Esophagus muscularis mucosa (tissue), 4 donors: ENCODE measurements around the gene BTNL3.

Experiments used
- EP300 ChIP-seq: sonication (generic); formaldehyde crosslinking; IDR thresholded peaks from one replicate; pipeline ENCODE4 v1.6.1; 2017; ENCODE audit warnings: antibody characterized with exemption
- POLR2A ChIP-seq: fragments of 450-650 bp; IDR thresholded peaks from one replicate; pipeline ENCODE4 v1.6.1; 2017; ENCODE audit warnings: antibody characterized with exemption, moderate library complexity, mild to moderate bottlenecking, low read depth
- POLR2AphosphoS5 ChIP-seq, 2 donors: sonication (generic); formaldehyde crosslinking; IDR thresholded peaks; one replicate each; pipeline ENCODE4 v1.6.1; 2017; ENCODE audit warnings: antibody characterized with exemption in 2 of 2
- TF ChIP-seq, protein P1 (sequence below), 3 experiments: fragments of 200-600 bp in 2 of 3; fragments of 450-650 bp in 1 of 3; sonication (generic) in 2 of 3; IDR thresholded peaks; one replicate each; pipeline ENCODE4 v1.5.1; 2017 to 2019; ENCODE audit warnings: antibody characterized with exemption in 3 of 3, mild to moderate bottlenecking in 2 of 3, moderate library complexity in 1 of 3

DNA sequence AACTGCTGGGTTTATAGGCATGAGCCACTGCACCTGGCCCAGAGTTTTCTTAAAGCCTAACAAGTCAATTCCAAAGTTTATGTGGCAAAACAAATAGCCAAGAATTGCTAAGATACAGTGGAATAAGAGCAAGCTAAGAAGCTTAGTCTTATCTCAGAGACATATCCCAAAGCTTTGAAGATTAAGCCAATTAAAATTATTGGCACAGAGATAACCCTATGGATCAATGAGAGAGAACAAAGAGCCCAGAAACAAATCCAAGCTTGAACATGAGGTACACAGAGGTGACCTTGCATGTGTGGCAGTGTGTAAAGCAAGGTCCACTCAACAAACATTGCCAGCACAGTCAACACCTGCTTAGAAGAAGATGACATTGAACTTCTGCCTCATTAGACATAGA lies 13.3 kb downstream of the BTNL3 start:
- TF ChIP-seq, protein P1, sequence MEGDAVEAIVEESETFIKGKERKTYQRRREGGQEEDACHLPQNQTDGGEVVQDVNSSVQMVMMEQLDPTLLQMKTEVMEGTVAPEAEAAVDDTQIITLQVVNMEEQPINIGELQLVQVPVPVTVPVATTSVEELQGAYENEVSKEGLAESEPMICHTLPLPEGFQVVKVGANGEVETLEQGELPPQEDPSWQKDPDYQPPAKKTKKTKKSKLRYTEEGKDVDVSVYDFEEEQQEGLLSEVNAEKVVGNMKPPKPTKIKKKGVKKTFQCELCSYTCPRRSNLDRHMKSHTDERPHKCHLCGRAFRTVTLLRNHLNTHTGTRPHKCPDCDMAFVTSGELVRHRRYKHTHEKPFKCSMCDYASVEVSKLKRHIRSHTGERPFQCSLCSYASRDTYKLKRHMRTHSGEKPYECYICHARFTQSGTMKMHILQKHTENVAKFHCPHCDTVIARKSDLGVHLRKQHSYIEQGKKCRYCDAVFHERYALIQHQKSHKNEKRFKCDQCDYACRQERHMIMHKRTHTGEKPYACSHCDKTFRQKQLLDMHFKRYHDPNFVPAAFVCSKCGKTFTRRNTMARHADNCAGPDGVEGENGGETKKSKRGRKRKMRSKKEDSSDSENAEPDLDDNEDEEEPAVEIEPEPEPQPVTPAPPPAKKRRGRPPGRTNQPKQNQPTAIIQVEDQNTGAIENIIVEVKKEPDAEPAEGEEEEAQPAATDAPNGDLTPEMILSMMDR (IDR thresholded peaks at IDR 0.05): no peak
- TF ChIP-seq POLR2AphosphoS5 (IDR thresholded peaks at IDR 0.05): no peak
- TF ChIP-seq POLR2A: no peak
- no peak for TF ChIP-seq EP300
